Stimulated activated CD4-positive, alpha-beta T cell treated with anti-CD3 and anti-CD28 coated beads, Interleukin-2, amount 100 ng/mL, for 4 hours (primary cell): ENCODE data around the gene BCL11B.

ENCODE experiments used
- DNase-seq: peaks from one replicate; pipeline ENCODE4 v3.0.0-alpha.2; 2020; ENCODE audit warnings: low read depth

BCL11B gene

GRCh38 chr14:99271951-99272631 lies at the start of gene BCL11B:
Gene BCL11B (minus strand): TSS chr14:99272197. CDS start chr14:99271218, 979 bp downstream.
- DNase-seq = peak; percentile 87

- DNase-seq = no peak
These were observed 49.4 kb upstream of the BCL11B start for GRCh38 chr14:99321236-99321925.

GRCh38 chr14:99320621-99321235 lies 48.7 kb upstream of the BCL11B start:
- DNase-seq = no peak

GRCh38 chr14:99320105-99320572 lies 48.1 kb upstream of the BCL11B start:
- DNase-seq = peak; percentile 46

GRCh38 chr14:99318959-99319295 lies 46.9 kb upstream of the BCL11B start:
- no peak for DNase-seq

GRCh38 chr14:99318091-99318958 lies 46.3 kb upstream of the BCL11B start:
- no peak for DNase-seq

- no peak for DNase-seq
These were observed 45.5 kb upstream of the BCL11B start for GRCh38 chr14:99317231-99318090.

- no peak for DNase-seq
These were observed 44.5 kb upstream of the BCL11B start for GRCh38 chr14:99316281-99317163.

- no peak for DNase-seq
These were observed 43.2 kb upstream of the BCL11B start for GRCh38 chr14:99315197-99315596.

- no peak for DNase-seq
These were observed 42.6 kb upstream of the BCL11B start for GRCh38 chr14:99314623-99315022.

- no peak for DNase-seq
These were observed 41.2 kb upstream of the BCL11B start for GRCh38 chr14:99313234-99313633.

GRCh38 chr14:99312106-99312505 lies 40.1 kb upstream of the BCL11B start:
- no peak for DNase-seq

- no peak for DNase-seq
These were observed 37.3 kb upstream of the BCL11B start for GRCh38 chr14:99309220-99309766.

GRCh38 chr14:99304208-99304607 lies 32.2 kb upstream of the BCL11B start:
- DNase-seq = no peak

GRCh38 chr14:99300190-99300589 lies 28.2 kb upstream of the BCL11B start:
- no peak for DNase-seq

- DNase-seq = no peak
These were observed 24.5 kb upstream of the BCL11B start for GRCh38 chr14:99296517-99296916.

GRCh38 chr14:99289394-99290189 lies 17.6 kb upstream of the BCL11B start:
- no peak for DNase-seq

- no peak for DNase-seq
These were observed 17.0 kb upstream of the BCL11B start for GRCh38 chr14:99288948-99289347.

- no peak for DNase-seq
These were observed 15.4 kb upstream of the BCL11B start for GRCh38 chr14:99287269-99287942.
